Right cardiac atrium (tissue), 5 donors: ENCODE data around the gene ZBTB20. TPM values are rescaled to one million over a fixed set of nuclear protein-coding genes. Genes with fewer than 3 reads are reported as not detected.

Experiments used
- ATAC-seq, 2 donors: fragments of 200-7000 bp; cut with Tn5 transposase; one replicate each; pipeline versions ENCODE4 v1.8.0 to v1.9.1; 2020; ENCODE audit warnings: moderate library complexity in 2 of 2, mild to moderate bottlenecking in 1 of 2
- DNase-seq, 3 donors: peaks; one replicate each; pipeline ENCODE4 v3.0.0-alpha.2; 2020
- H3K27ac ChIP-seq: one replicate; pipeline ENCODE4 v1.5.1; 2013; ENCODE audit warnings: mild to moderate bottlenecking, low read length, control low read depth, moderate library complexity
- H3K27me3 ChIP-seq: one replicate; pipeline ENCODE4 v1.6.1; 2013; ENCODE audit not compliant: control insufficient read depth, insufficient read depth
- H3K4me1 ChIP-seq: one replicate; pipeline ENCODE4 v1.6.1; 2013; ENCODE audit warnings: low read length; ENCODE audit not compliant: control insufficient read depth, insufficient read depth
- H3K4me3 ChIP-seq: one replicate; pipeline ENCODE4 v1.5.1; 2013; ENCODE audit warnings: low read length, control low read depth
- H3K9me3 ChIP-seq: one replicate; pipeline ENCODE4 v1.6.1; 2013; ENCODE audit warnings: low read length; ENCODE audit not compliant: control insufficient read depth
- WGBS: extraction: QIAGEN DNeasy Blood & Tissue Kit; methylation state at CpG from one replicate; pipeline ENCODE4 v1.1.7; 2013; 5-methylcytosine and 5-hydroxymethylcytosine counted together
- intact Hi-C, 4 donors: fragments of 100-400 bp; cut with DNase I; formaldehyde crosslinking; loops; one replicate each; pipeline versions ENCODE4 v1.11.0 to v1.14.0; 2022 to 2023
- polyA plus RNA-seq: library from polyadenylated mRNA; stranded (reverse); fragments of 200-250 nt; gene quantifications from one replicate; pipeline ENCODE4 v1.2.3, GENCODE V29; 2013
- total RNA-seq, 4 donors: library from RNA; stranded (reverse); fragmentation: NEBNext Ultra II Directional; extraction: Animal tissue kit (Norgen Biotek cat#: 25700); gene quantifications; one replicate each; pipeline ENCODE4 v1.2.1, GENCODE V29; 2021
- donor health status: healthy with polysubstance abuse.
- donor health status: DM: no; HTN: yes; CAD: no.
- donor health status: DM: no; HTN: no; CAD: no.
- donor health status: DM: no; HTN: yes; CAD: no; lungs with severe emphysema.
- donor health status: DM: yes; HTN: yes; CAD: no.

The ZBTB20 gene
- total and polyA plus RNA-seq, 5 donors = 6.5 to 87.9 (median 75.5) TPM

DNA sequence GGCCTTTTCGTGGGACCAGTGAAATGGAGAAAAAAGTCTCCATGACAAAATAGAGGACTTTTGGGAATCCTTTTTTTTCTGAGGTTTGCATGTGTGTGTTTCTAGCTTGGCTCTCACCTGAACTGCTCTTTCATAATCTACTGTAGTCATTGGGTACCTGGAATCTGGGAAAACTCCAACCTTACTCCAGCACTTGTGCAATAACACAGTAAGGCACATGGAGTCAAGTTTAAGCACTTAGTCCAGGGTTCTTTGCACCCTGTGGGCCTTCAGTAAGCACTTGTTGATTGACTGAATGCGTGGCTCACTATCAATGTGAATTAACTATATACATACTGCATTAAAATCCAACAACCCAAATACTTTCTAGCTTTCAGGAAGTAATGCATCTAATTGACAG lies 299.5 kb downstream of the ZBTB20 start:
- Histone ChIP-seq H3K27me3 (no peaks in the 10 kb centered on the region), H3K4me1 (peaks cover 8% of the 10 kb centered on the region), H3K27ac (no peak overlapping the region), H3K4me3 (no peak overlapping the region), H3K9me3 (no peaks in the 10 kb centered on the region)
- ATAC-seq (no peak), DNase-seq (no peak)
- intact Hi-C loops = no loop called here
- 64% methylated on average over 2 of the region's 2 CpGs for WGBS

DNA sequence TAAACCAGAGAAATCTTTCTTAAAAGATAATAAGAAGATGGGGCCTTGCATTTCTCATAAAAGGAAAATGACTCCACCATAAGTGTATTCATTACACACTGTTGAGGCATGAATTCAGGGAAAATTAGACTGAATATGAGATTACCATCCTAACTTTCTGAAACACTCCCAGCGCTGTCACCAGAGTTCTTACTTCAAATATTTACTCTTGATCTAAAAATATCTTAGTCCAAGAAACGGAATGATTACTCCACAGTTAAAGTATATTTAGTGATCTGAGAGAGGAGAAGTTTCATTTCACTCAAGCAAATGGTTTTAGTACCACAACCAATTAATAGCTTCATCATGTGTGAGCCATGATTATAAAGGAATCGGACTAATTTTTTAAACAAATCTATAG lies 300.3 kb downstream of the ZBTB20 start:
- intact Hi-C loops = no loop called here
- ATAC-seq (no peak), DNase-seq (no peak)
- Histone ChIP-seq H3K4me3 (no peak overlapping the region), H3K27ac (no peak overlapping the region), H3K4me1 (peaks cover 8% of the 10 kb centered on the region), H3K9me3 (no peaks in the 10 kb centered on the region), H3K27me3 (no peaks in the 10 kb centered on the region)
- WGBS = 72% methylated on average over 3 of the region's 3 CpGs

GRCh38 chr3:114846252-114846651 lies 300.8 kb downstream of the ZBTB20 start:
- Histone ChIP-seq H3K27me3 (no peaks in the 10 kb centered on the region), H3K4me1 (peaks cover 8% of the 10 kb centered on the region), H3K27ac (no peak overlapping the region), H3K4me3 (no peak overlapping the region), H3K9me3 (no peaks in the 10 kb centered on the region)
- DNase-seq (no peak), ATAC-seq (no peak)
- intact Hi-C loops = no loop called here
- 78% methylated on average over 1 of the region's 1 CpG for WGBS

DNA sequence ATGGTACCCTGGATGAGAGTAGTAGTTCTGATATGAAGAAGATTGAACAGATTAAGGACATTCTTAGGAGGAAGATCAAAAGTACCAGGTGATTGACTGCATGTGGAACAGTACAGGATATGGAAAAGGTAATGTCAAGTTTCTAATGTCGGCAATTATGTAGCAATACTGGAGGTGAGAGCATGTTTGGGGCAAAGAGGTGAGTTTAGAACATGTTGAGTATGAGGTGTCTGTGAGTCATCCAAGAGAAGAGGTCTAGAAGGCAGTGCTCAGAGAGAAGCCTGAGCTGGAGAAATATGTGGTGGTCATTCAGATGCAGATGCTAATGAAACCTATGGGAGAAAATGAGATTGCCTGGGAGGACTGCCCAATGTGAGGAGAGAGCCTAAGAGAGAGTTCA lies 305.6 kb downstream of the ZBTB20 start:
- no peak for ATAC-seq
- intact Hi-C loops = no loop called here
- WGBS = 98% methylated on average over 1 of the region's 1 CpG

DNA sequence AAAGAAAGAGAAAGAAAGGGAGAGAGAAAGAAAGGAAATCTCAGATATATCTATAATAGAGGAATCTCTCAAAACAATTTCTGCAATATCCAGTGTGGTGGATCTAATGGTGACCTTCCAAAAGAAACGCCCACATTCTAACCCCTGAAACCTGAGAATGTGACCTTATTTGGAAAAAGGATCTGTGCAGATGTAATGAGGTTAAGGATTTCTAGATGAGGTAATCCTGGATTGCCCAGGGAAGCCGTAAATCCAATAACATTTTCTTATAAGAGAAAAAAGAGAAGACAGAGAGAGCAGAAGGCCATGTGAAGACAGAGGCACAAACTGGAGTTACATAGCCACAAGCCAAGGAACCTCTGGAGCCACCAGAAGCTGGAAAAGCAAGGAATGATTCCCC lies 307.6 kb downstream of the ZBTB20 start:
- Histone ChIP-seq H3K27ac (no peak overlapping the region), H3K9me3 (no peaks in the 10 kb centered on the region), H3K4me1 (peaks cover 1% of the 10 kb centered on the region), H3K27me3 (no peaks in the 10 kb centered on the region), H3K4me3 (no peak overlapping the region)
- no peak for DNase-seq
- ATAC-seq = no peak
- intact Hi-C loops = no loop called here
- 86% methylated on average over 2 of the region's 2 CpGs for WGBS

More for the DNA sequence above, 305.6 kb downstream of the ZBTB20 start:
- DNase-seq = no peak
- Histone ChIP-seq H3K27me3 (no peaks in the 10 kb centered on the region), H3K27ac (no peak overlapping the region), H3K4me1 (peaks cover 2% of the 10 kb centered on the region), H3K9me3 (no peaks in the 10 kb centered on the region), H3K4me3 (no peak overlapping the region)

- Histone ChIP-seq H3K9me3 (no peaks in the 10 kb centered on the region), H3K27ac (no peak overlapping the region), H3K27me3 (no peaks in the 10 kb centered on the region), H3K4me3 (no peak overlapping the region), H3K4me1 (peaks cover 2% of the 10 kb centered on the region)
- intact Hi-C loops = no loop called here
- ATAC-seq (no peak), DNase-seq (no peak)
- 78% methylated on average over 2 of the region's 2 CpGs for WGBS
Measured at GRCh38 chr3:114838025-114838424, 309.1 kb downstream of the ZBTB20 start.

GRCh38 chr3:114834175-114834940 lies 312.7 kb downstream of the ZBTB20 start:
- no peaks in the 10 kb centered on the region for H3K9me3 ChIP-seq
- no peak overlapping the region for H3K27ac ChIP-seq
- no peak for ATAC-seq
- DNase-seq = no peak
- 35% methylated on average over 7 of the region's 7 CpGs for WGBS
- intact Hi-C loops = no loop called here
- H3K4me3 ChIP-seq = no peak overlapping the region
- no peaks in the 10 kb centered on the region for H3K27me3 ChIP-seq
- peaks cover 2% of the 10 kb centered on the region for H3K4me1 ChIP-seq

GRCh38 chr3:114831861-114832260 lies 315.2 kb downstream of the ZBTB20 start:
- Histone ChIP-seq H3K4me3 (no peak overlapping the region), H3K27me3 (no peaks in the 10 kb centered on the region), H3K4me1 (peaks cover 2% of the 10 kb centered on the region), H3K27ac (no peak overlapping the region), H3K9me3 (no peaks in the 10 kb centered on the region)
- ATAC-seq = no peak
- DNase-seq = no peak
- intact Hi-C loops = no loop called here
- 80% methylated on average over 1 of the region's 1 CpG for WGBS

GRCh38 chr3:114830652-114831051 lies 316.4 kb downstream of the ZBTB20 start:
- Histone ChIP-seq H3K9me3 (no peaks in the 10 kb centered on the region), H3K4me3 (no peak overlapping the region), H3K27ac (no peak overlapping the region), H3K4me1 (peaks cover 2% of the 10 kb centered on the region), H3K27me3 (no peaks in the 10 kb centered on the region)
- WGBS = 88% methylated on average over 4 of the region's 4 CpGs
- intact Hi-C loops = no loop called here
- DNase-seq (no peak), ATAC-seq (no peak)

DNA sequence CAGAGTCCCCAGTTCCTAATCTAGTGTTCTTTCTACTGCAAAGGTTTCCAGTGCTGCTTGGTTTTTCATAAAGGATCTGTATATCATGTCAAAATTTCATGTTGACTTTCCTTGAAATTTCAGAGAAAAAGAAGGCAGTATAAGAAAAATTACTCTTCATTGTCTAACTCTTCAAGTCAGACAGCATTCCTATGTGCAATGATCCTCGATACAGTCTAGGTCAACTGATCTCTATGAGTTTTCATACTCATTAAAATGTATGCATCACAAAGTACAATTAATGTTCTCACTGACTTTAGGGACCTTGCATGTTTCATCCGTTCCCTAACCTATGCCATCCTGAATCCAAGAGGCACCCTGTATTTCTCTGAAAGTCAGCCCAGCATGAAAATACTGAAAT lies 317.3 kb downstream of the ZBTB20 start:
- H3K4me1 ChIP-seq = peaks cover 2% of the 10 kb centered on the region
- ATAC-seq (no peak), DNase-seq (no peak)
- no peaks in the 10 kb centered on the region for H3K9me3 ChIP-seq
- no peak overlapping the region for H3K4me3 ChIP-seq
- no peaks in the 10 kb centered on the region for H3K27me3 ChIP-seq
- WGBS = 96% methylated on average over 2 of the region's 2 CpGs
- intact Hi-C loops = no loop called here
- no peak overlapping the region for H3K27ac ChIP-seq

- Histone ChIP-seq H3K27ac (no peak overlapping the region), H3K4me1 (no peaks in the 10 kb centered on the region), H3K27me3 (no peaks in the 10 kb centered on the region), H3K4me3 (no peak overlapping the region), H3K9me3 (no peaks in the 10 kb centered on the region)
- intact Hi-C loops = no loop called here
- ATAC-seq (peak; percentile 50 to 79), DNase-seq (no peak)
- WGBS = 99% methylated on average over 1 of the region's 1 CpG
Measured at GRCh38 chr3:114827495-114827894, 319.6 kb downstream of the ZBTB20 start.

DNA sequence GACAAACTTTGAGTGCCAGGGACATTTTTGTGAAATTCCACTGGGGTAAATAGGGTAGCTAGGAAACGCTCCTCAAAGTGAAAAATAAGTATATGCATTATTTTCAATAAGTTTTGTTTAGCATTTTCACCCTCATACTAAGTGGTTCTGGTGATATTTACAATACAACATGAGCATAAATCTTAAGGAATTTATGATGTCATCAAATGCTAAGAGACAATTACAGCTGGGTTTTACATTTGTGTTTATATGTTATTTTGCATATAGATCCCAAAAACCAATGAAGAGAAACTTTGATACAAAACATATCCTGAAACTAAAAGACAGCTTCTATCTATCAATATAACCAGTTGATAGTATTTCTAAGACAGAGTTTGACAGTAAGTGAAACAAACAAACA lies 323.1 kb downstream of the ZBTB20 start:
- H3K27ac ChIP-seq = no peak overlapping the region
- no peak overlapping the region for H3K4me3 ChIP-seq
- intact Hi-C loops = no loop called here
- H3K27me3 ChIP-seq = no peaks in the 10 kb centered on the region
- DNase-seq = no peak
- no peaks in the 10 kb centered on the region for H3K9me3 ChIP-seq
- 85% methylated on average over 1 of the region's 1 CpG for WGBS
- no peaks in the 10 kb centered on the region for H3K4me1 ChIP-seq
- ATAC-seq = no peak
